ENCODE results near the gene AATF.

GRCh38 chr17:37065486-37066321 is 117.0 kb downstream of the AATF start:
- TF ChIP-seq CTCF (conservative IDR thresholded peaks at IDR 0.05; ENCODE audit: low read length) (no peak), EZH2phosphoT487 (IDR thresholded peaks at IDR 0.05; ENCODE audit: borderline replicate concordance) (no peak)

Measured in Loucy (cell line).